Measurements from ENCODE around the gene SNTB2. TPM values are rescaled to one million over a fixed set of nuclear protein-coding genes. Genes with fewer than 3 reads are reported as not detected.

The SNTB2 gene
- total and polyA plus RNA-seq, 2 of the 8 experiments (the other 6 are each of a cell fraction or from before 2014, with no cell fraction given), result 6.0 to 16.1 TPM

DNA sequence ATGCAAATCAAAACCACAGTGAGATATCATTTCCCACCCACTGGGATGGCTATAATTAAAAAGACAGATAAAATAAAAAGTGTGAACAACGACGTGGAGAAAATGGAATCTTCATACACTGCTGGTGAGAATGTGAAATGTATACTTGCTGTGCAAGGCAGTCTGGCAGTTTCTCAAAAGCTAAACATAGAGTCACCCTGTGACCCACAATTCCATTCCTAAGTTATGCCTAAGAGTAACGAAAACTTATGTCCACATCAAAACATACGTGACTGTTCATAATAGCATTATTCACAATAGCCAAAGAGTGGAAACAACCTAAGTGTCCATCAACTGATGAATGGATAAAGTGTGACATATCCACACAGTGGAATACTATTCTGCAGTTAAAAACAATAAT, 86.0 kb downstream of the SNTB2 start (continued):
- no peak for TF ChIP-seq USF2 (IDR thresholded peaks at IDR 0.05; ENCODE audit: low read length)
- TF ChIP-seq MAFK (IDR thresholded peaks at IDR 0.05; ENCODE audit: low read depth, low read length), result no peak
- no peak for TF ChIP-seq EGR1 (IDR thresholded peaks at IDR 0.05; ENCODE audit: borderline replicate concordance, low read depth, low read length)
- TF ChIP-seq CHD7 (IDR thresholded peaks at IDR 0.05; ENCODE audit: insufficient replicate concordance, low read length), result no peak
